SK-N-SH (cell line): Measurements from ENCODE around the gene TRPM6. TPM values are rescaled to one million over a fixed set of nuclear protein-coding genes. Genes with fewer than 3 reads are reported as not detected.

Experiments
- CTCF ChIA-PET: fragments of 300-600, 350-600 bp; formaldehyde crosslinking; extraction: SDS; loops from one replicate; lab custom pipeline; 2021; lab: Yijun Ruan, JAX
- POLR2A ChIA-PET: fragments of 350-600 bp; sonication (Branson Sonifier 250); formaldehyde crosslinking; extraction: SDS; loops from one replicate; lab custom pipeline; 2020; ENCODE audit warnings: antibody characterized with exemption, inconsistent platforms; lab: Yijun Ruan, JAX
- DNase-seq: peaks from one replicate; pipeline ENCODE4 v3.0.0; 2012
- H2AFZ ChIP-seq: fragments of 200-600 bp; sonication (generic); 2 replicates; pipeline ENCODE4 v1.8.1; 2016; ENCODE audit warnings: antibody characterized with exemption, mild to moderate bottlenecking, low read depth
- H3F3A ChIP-seq: fragments of 200-600 bp; sonication (generic); replicated peaks from 2 replicates; pipeline ENCODE3; 2016; ENCODE audit warnings: antibody characterized with exemption, mild to moderate bottlenecking; ENCODE audit not compliant: insufficient read depth
- H3K27ac ChIP-seq, 2 experiments: fragments of 200-500 bp in 1 of 2; fragments of 200-600 bp in 1 of 2; sonication (Bioruptor generic) in 1 of 2; sonication (generic), shearing (Covaris generic) in 1 of 2; 2 replicates each; pipeline versions ENCODE4 v1.5.1 to v1.6.1; 2014 to 2016; ENCODE audit warnings: low read depth in 2 of 2, inconsistent platforms in 1 of 2, low read length in 1 of 2, mild to moderate bottlenecking in 1 of 2, mixed read lengths in 1 of 2
- H3K27me3 ChIP-seq: fragments of 200-600 bp; sonication (generic), shearing (Covaris generic); 2 replicates; pipeline ENCODE4 v1.6.1; 2016; ENCODE audit warnings: mixed run types; ENCODE audit not compliant: insufficient read depth
- H3K36me3 ChIP-seq, 2 experiments: fragments of 200-500 bp in 1 of 2; fragments of 200-600 bp in 1 of 2; sonication (Bioruptor generic) in 1 of 2; sonication (generic) in 1 of 2; replicated peaks in 1 of 2; 2 replicates each; pipeline versions ENCODE3 to v1.5.1; 2014 to 2016; ENCODE audit warnings: low read length in 1 of 2, mild to moderate bottlenecking in 1 of 2; ENCODE audit not compliant: insufficient read depth in 2 of 2, control insufficient read depth in 1 of 2
- H3K4me1 ChIP-seq, 2 experiments: fragments of 200-500 bp in 1 of 2; fragments of 200-600 bp in 1 of 2; sonication (Bioruptor generic) in 1 of 2; sonication (generic), shearing (Covaris generic) in 1 of 2; 2 replicates each; pipeline versions ENCODE4 v1.5.1 to v1.6.1; 2014 to 2016; ENCODE audit warnings: low read depth in 1 of 2, low read length in 1 of 2, mixed run types in 1 of 2; ENCODE audit not compliant: insufficient read depth in 2 of 2, control insufficient read depth in 1 of 2
- H3K4me2 ChIP-seq: fragments of 200-600 bp; sonication (generic), shearing (Covaris generic); 2 replicates; pipeline ENCODE4 v1.6.1; 2017; ENCODE audit warnings: mixed run types
- H3K4me3 ChIP-seq, 2 experiments: fragments of 200-500 bp in 1 of 2; fragments of 200-600 bp in 1 of 2; sonication (Bioruptor generic) in 1 of 2; sonication (generic), shearing (Covaris generic) in 1 of 2; 2 replicates each; pipeline versions ENCODE4 v1.5.1 to v1.8.1; 2014 to 2016; ENCODE audit warnings: low read depth in 2 of 2, inconsistent platforms in 1 of 2, low read length in 1 of 2, mild to moderate bottlenecking in 1 of 2, mixed read lengths in 1 of 2, moderate library complexity in 1 of 2
- H3K79me2 ChIP-seq: fragments of 200-600 bp; sonication (generic); 2 replicates; pipeline ENCODE4 v1.8.1; 2017; ENCODE audit warnings: mild to moderate bottlenecking; ENCODE audit not compliant: insufficient read depth
- H3K9ac ChIP-seq: fragments of 200-600 bp; sonication (generic); 2 replicates; pipeline ENCODE4 v1.6.1; 2017; ENCODE audit warnings: mixed run types
- H3K9me2 ChIP-seq: fragments of 200-600 bp; sonication (generic); 2 replicates; pipeline ENCODE4 v1.6.1; 2017; ENCODE audit warnings: mixed run types
- H3K9me3 ChIP-seq: fragments of 200-600 bp; sonication (generic); 2 replicates; pipeline ENCODE4 v1.6.1; 2017; ENCODE audit warnings: mixed run types, mild to moderate bottlenecking, moderate library complexity
- H4K20me1 ChIP-seq: fragments of 200-600 bp; sonication (generic); 2 replicates; pipeline ENCODE4 v1.6.1; 2017; ENCODE audit warnings: mild to moderate bottlenecking, mixed run types; ENCODE audit not compliant: insufficient read depth
- CHD2 ChIP-seq: fragments of 150-350 bp; IDR thresholded peaks from 2 replicates; pipeline ENCODE4 v1.6.1; 2018; ENCODE audit warnings: low read length; ENCODE audit not compliant: partially characterized antibody
- EP300 ChIP-seq, 2 experiments: IDR thresholded peaks; 2 replicates each; pipeline versions ENCODE4 v1.4.0 to v1.6.1; 2012; ENCODE audit warnings: borderline replicate concordance in 1 of 2, low read depth in 1 of 2, low read length in 1 of 2
- FOSL2 ChIP-seq: IDR thresholded peaks from 2 replicates; pipeline ENCODE4 v1.4.0; 2012; ENCODE audit warnings: low read depth, mild to moderate bottlenecking, moderate library complexity, borderline replicate concordance
- GABPA ChIP-seq: IDR thresholded peaks from 2 replicates; pipeline ENCODE4 v1.4.0; 2012; ENCODE audit warnings: low read depth, mild to moderate bottlenecking
- JUND ChIP-seq: IDR thresholded peaks from 2 replicates; pipeline ENCODE4 v1.4.0; 2012
- NFIC ChIP-seq: IDR thresholded peaks from 2 replicates; pipeline ENCODE4 v1.4.0; 2012; ENCODE audit warnings: borderline replicate concordance
- PBX3 ChIP-seq: IDR thresholded peaks from 2 replicates; pipeline ENCODE4; 2012
- RAD21 ChIP-seq: IDR thresholded peaks from 2 replicates; pipeline ENCODE4 v1.6.1; 2012; ENCODE audit warnings: mild to moderate bottlenecking, low read length
- TAF1 ChIP-seq: IDR thresholded peaks from 2 replicates; pipeline ENCODE4 v1.6.1; 2012; ENCODE audit warnings: low read depth, mild to moderate bottlenecking, low read length, moderate library complexity, borderline replicate concordance
- TEAD4 ChIP-seq: IDR thresholded peaks from 2 replicates; pipeline ENCODE4 v1.4.0; 2012; ENCODE audit warnings: mild to moderate bottlenecking, borderline replicate concordance; ENCODE audit not compliant: insufficient read depth
- USF1 ChIP-seq: IDR thresholded peaks from 2 replicates; pipeline ENCODE4 v1.4.0; 2012; ENCODE audit warnings: low read depth, borderline replicate concordance
- YY1 ChIP-seq: IDR thresholded peaks from 2 replicates; pipeline ENCODE4 v1.4.0; 2012; ENCODE audit warnings: low read depth, mild to moderate bottlenecking
- WGBS: methylation state at CpG from one replicate; pipeline ENCODE4 v1.1.6; 2017; ENCODE audit warnings: low lambda C conversion rate; 5-methylcytosine and 5-hydroxymethylcytosine counted together
- polyA plus RNA-seq, 3 experiments: library from polyadenylated mRNA; depleted of rRNA; stranded (reverse); fragments of >200 nt; gene quantifications; 2 replicates each; pipeline ENCODE4 v1.2.3, GENCODE V29; 2012
- TF ChIP-seq, protein P1 (sequence below): fragments of 150-350 bp; IDR thresholded peaks from 2 replicates; pipeline ENCODE4 v1.6.1; 2016; ENCODE audit warnings: mild to moderate bottlenecking, low read depth, low read length

The TRPM6 gene, protein sequence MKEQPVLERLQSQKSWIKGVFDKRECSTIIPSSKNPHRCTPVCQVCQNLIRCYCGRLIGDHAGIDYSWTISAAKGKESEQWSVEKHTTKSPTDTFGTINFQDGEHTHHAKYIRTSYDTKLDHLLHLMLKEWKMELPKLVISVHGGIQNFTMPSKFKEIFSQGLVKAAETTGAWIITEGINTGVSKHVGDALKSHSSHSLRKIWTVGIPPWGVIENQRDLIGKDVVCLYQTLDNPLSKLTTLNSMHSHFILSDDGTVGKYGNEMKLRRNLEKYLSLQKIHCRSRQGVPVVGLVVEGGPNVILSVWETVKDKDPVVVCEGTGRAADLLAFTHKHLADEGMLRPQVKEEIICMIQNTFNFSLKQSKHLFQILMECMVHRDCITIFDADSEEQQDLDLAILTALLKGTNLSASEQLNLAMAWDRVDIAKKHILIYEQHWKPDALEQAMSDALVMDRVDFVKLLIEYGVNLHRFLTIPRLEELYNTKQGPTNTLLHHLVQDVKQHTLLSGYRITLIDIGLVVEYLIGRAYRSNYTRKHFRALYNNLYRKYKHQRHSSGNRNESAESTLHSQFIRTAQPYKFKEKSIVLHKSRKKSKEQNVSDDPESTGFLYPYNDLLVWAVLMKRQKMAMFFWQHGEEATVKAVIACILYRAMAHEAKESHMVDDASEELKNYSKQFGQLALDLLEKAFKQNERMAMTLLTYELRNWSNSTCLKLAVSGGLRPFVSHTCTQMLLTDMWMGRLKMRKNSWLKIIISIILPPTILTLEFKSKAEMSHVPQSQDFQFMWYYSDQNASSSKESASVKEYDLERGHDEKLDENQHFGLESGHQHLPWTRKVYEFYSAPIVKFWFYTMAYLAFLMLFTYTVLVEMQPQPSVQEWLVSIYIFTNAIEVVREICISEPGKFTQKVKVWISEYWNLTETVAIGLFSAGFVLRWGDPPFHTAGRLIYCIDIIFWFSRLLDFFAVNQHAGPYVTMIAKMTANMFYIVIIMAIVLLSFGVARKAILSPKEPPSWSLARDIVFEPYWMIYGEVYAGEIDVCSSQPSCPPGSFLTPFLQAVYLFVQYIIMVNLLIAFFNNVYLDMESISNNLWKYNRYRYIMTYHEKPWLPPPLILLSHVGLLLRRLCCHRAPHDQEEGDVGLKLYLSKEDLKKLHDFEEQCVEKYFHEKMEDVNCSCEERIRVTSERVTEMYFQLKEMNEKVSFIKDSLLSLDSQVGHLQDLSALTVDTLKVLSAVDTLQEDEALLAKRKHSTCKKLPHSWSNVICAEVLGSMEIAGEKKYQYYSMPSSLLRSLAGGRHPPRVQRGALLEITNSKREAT (N-terminal part only)
- polyA plus RNA-seq (2012; rRNA removed), result 0.03 and 0.08 TPM in 2 replicates
- 0.08 and 0.09 TPM in 2 replicates for polyA plus RNA-seq (2012; cell fraction: cytosol; rRNA removed)
- 0.06 and 0.12 TPM in 2 replicates for polyA plus RNA-seq (2012; cell fraction: nucleus; rRNA removed)

- no peak within 1 kb of the TSS for H3K9ac ChIP-seq
- H3K36me3 ChIP-seq, result no peaks in the 10 kb centered on the region
- peak within 1 kb of the TSS; percentile 95 for H3K4me2 ChIP-seq
- POLR2A ChIA-PET, result interaction anchor here (0.9 kb wide), 1 partner anchor 12 kb away, joined by 3 read pairs; no protein-coding TSS in a partner anchor
- H3F3A ChIP-seq, result no peaks in the 10 kb centered on the region
- peak within 1 kb of the TSS; percentile 50 to 68 for H3K4me3 ChIP-seq
- CTCF ChIA-PET, result interaction anchor here (0.7 to 1.1 kb wide), 3 partner anchors 10 to 65 kb away, joined by 3 to 5 read pairs (median 3); partner anchors contain the start of gene C9orf40
- H4K20me1 ChIP-seq, result no peaks in the 10 kb centered on the region
- no peaks in the 10 kb centered on the region for H3K79me2 ChIP-seq
- H2AFZ ChIP-seq, result peak within 1 kb of the TSS; percentile 85
- peaks cover 0 to 8% of the 10 kb centered on the region in 2 experiments; a peak in 1 of 4 replicates for H3K4me1 ChIP-seq
- no peaks in the 10 kb centered on the region for H3K9me3 ChIP-seq
- peak; percentile 60 for DNase-seq
- no peaks in the 10 kb centered on the region; the same call in 1 of the 2 replicates for H3K27me3 ChIP-seq
- 10% methylated on average over 29 of the region's 64 CpGs for WGBS
- no peak for TF ChIP-seq USF1
- TF ChIP-seq, protein P1, sequence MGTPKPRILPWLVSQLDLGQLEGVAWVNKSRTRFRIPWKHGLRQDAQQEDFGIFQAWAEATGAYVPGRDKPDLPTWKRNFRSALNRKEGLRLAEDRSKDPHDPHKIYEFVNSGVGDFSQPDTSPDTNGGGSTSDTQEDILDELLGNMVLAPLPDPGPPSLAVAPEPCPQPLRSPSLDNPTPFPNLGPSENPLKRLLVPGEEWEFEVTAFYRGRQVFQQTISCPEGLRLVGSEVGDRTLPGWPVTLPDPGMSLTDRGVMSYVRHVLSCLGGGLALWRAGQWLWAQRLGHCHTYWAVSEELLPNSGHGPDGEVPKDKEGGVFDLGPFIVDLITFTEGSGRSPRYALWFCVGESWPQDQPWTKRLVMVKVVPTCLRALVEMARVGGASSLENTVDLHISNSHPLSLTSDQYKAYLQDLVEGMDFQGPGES, result no peak
- TF ChIP-seq NFIC, result no peak
- no peak for TF ChIP-seq CHD2
- no peak for TF ChIP-seq JUND
- TF ChIP-seq EP300 (IDR thresholded peaks at IDR 0.05; ENCODE audit: borderline replicate concordance in 1 of 2, low read depth in 1 of 2, low read length in 1 of 2), result no peak
- TF ChIP-seq FOSL2, result no peak
- TF ChIP-seq TEAD4, result no peak
- TF ChIP-seq RAD21, result no peak
- no peak for TF ChIP-seq GABPA
- TF ChIP-seq YY1, result no peak
- TF ChIP-seq PBX3, result no peak
- no peak for TF ChIP-seq TAF1
- H3K9me2 ChIP-seq, result no peaks in the 10 kb centered on the region
- H3K27ac ChIP-seq, result no peak within 1 kb of the TSS
Observed at GRCh38 chr9:74887041-74887980, at the start of gene TRPM6. TSS of gene TRPM6 (minus strand) at chr9:74887921. CDS start at chr9:74887856, 65 bp downstream.
